ENCODE data around the gene ZMIZ1.

ZMIZ1 gene

GRCh38 chr10:79125092-79125491 lies 56.3 kb downstream of the ZMIZ1 start:
- no peaks in the 10 kb centered on the region for H3K9me3 ChIP-seq
- no peak for DNase-seq
- no peaks in the 10 kb centered on the region for H3K27me3 ChIP-seq
- peaks cover 56% of the 10 kb centered on the region for H3K36me3 ChIP-seq
- no peak overlapping the region for H3K4me3 ChIP-seq (ENCODE audit: low read depth, low read length)
- TF ChIP-seq CTCF (IDR thresholded peaks at IDR 0.05; ENCODE audit: low read depth, low read length): no peak
- peaks cover 27% of the 10 kb centered on the region for H3K4me1 ChIP-seq

GRCh38 chr10:79126351-79127080 lies 57.8 kb downstream of the ZMIZ1 start:
- H3K9me3 ChIP-seq: no peaks in the 10 kb centered on the region
- H3K4me1 ChIP-seq: peaks cover 41% of the 10 kb centered on the region
- H3K4me3 ChIP-seq (ENCODE audit: low read depth, low read length): no peak overlapping the region

GRCh38 chr10:79127151-79127961 lies 58.6 kb downstream of the ZMIZ1 start:
- DNase-seq: peak; percentile 47
- Histone ChIP-seq H3K27me3 (no peaks in the 10 kb centered on the region), H3K4me1 (peaks cover 50% of the 10 kb centered on the region), H3K36me3 (peaks cover 58% of the 10 kb centered on the region), H3K4me3 (ENCODE audit: low read depth, low read length) (no peak overlapping the region), H3K9me3 (no peaks in the 10 kb centered on the region)
- TF ChIP-seq CTCF (IDR thresholded peaks at IDR 0.05; ENCODE audit: low read depth, low read length): no peak

More at GRCh38 chr10:79126351-79127080, 57.8 kb downstream of the ZMIZ1 start:
- Histone ChIP-seq H3K36me3 (peaks cover 57% of the 10 kb centered on the region), H3K27me3 (no peaks in the 10 kb centered on the region)
- TF ChIP-seq CTCF (IDR thresholded peaks at IDR 0.05; ENCODE audit: low read depth, low read length): no peak
- DNase-seq: no peak

DNA sequence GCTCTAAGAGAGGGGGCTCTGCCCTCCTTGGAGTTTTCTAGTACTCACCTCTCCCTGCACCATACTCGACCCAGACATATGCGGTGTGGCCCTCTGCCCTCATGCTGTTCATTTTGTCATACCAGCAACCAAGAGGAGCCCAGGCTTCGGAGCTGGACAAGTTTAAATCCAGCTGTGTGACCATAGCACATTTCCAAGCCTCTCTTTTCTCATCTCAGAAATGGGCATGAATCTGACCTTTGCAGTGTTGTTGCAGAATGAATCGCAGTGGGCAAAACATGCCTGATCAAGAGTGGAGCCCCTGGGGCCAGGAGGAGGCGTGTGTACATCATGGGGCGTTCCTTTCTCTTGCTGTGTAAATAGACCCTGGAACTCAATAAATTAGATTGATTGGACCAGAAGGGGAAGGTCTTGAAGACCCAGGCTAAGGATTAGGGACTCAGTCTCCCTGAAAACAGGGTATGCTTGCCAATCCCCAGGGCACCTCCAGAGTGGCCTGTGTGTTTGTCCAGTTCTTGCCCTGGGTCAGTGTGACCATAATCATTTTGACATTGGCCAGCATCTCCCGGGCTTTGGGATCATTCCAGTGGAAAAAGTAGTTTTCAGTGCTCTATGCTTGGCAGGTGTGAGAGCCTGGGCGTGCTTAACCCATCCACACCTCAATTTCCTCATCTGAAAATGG lies 59.6 kb downstream of the ZMIZ1 start:
- Histone ChIP-seq H3K27me3 (no peaks in the 10 kb centered on the region), H3K36me3 (peaks cover 49% of the 10 kb centered on the region), H3K4me3 (ENCODE audit: low read depth, low read length) (no peak overlapping the region), H3K9me3 (no peaks in the 10 kb centered on the region), H3K4me1 (peaks cover 60% of the 10 kb centered on the region)
- no peak for DNase-seq
- no peak for TF ChIP-seq CTCF (IDR thresholded peaks at IDR 0.05; ENCODE audit: low read depth, low read length)

DNA sequence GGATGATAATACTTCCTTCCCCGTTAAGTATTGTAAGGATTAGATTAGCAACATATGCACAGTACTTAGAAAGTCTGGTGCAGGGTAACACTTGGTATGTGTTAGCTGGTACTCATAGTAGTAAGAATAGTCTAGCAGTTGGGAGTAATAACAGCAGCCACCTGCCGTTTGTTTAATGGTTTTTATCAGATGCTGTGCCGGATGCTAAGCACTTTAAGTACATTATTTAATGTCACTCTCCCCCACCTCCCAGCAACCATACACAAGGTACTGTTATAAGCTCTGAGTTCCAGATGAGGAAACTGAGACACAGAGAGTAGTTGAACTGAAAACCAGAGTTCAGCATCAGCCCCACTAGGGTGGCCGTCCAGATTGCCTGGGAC lies 60.1 kb downstream of the ZMIZ1 start:
- no peak for TF ChIP-seq CTCF (IDR thresholded peaks at IDR 0.05; ENCODE audit: low read depth, low read length)
- Histone ChIP-seq H3K27me3 (no peaks in the 10 kb centered on the region), H3K4me3 (ENCODE audit: low read depth, low read length) (no peak overlapping the region), H3K36me3 (peaks cover 45% of the 10 kb centered on the region), H3K4me1 (peaks cover 65% of the 10 kb centered on the region), H3K9me3 (no peaks in the 10 kb centered on the region)
- peak; percentile 36 for DNase-seq
